Psoas muscle (tissue), 8 donors: ENCODE data around the gene RABIF. TPM values are rescaled to one million over a fixed set of nuclear protein-coding genes. Genes with fewer than 3 reads are reported as not detected.
"Not testable (repeated sequence)": the region's sequence is repeated elsewhere in the genome, so short reads cannot be mapped to it uniquely, and the experiment has no call there.

ENCODE experiments used
- ATAC-seq, 4 donors: fragments of 200-7000 bp; cut with Tn5 transposase; one replicate each; pipeline ENCODE4 v1.9.1; 2020; ENCODE audit warnings: moderate library complexity in 3 of 4, mild to moderate bottlenecking in 2 of 4
- DNase-seq, 2 donors: peaks; one replicate each; pipeline ENCODE4 v3.0.0-alpha.2; 2020
- H3K27ac ChIP-seq: fragments of 200-600 bp; one replicate; pipeline ENCODE4 v1.8.0; 2022
- H3K27me3 ChIP-seq, 3 donors: fragments of 200-600 bp in 1 of 3; one replicate each; pipeline versions ENCODE4 v1.6.1 to v1.8.0; 2013 to 2022; ENCODE audit warnings: low read length in 2 of 3, mild to moderate bottlenecking in 2 of 3, moderate library complexity in 1 of 3; ENCODE audit not compliant: insufficient read depth in 3 of 3
- H3K36me3 ChIP-seq, 2 donors: fragments of 200-600 bp in 1 of 2; one replicate each; pipeline versions ENCODE4 v1.6.1 to v1.8.0; 2013 to 2022; ENCODE audit warnings: low read depth in 1 of 2, mild to moderate bottlenecking in 1 of 2, moderate library complexity in 1 of 2; ENCODE audit not compliant: insufficient read depth in 1 of 2
- H3K4me1 ChIP-seq: fragments of 200-600 bp; one replicate; pipeline ENCODE4 v1.8.0; 2022
- H3K4me3 ChIP-seq: fragments of 200-600 bp; one replicate; pipeline ENCODE4 v1.8.0; 2022; ENCODE audit warnings: mild to moderate bottlenecking
- H3K9me3 ChIP-seq: fragments of 200-600 bp; one replicate; pipeline ENCODE4 v1.8.0; 2022
- CTCF ChIP-seq: fragments of 200-600 bp; IDR thresholded peaks from one replicate; pipeline ENCODE4 v1.8.0; 2022; ENCODE audit warnings: antibody characterized with exemption
- WGBS, 3 donors: extraction: QIAGEN DNeasy Blood & Tissue Kit; methylation state at CpG; one replicate each; pipeline versions ENCODE4 v1.1.6 to v1.1.7; 2013; 5-methylcytosine and 5-hydroxymethylcytosine counted together
- intact Hi-C, 2 donors: fragments of 100-400 bp; cut with DNase I; formaldehyde crosslinking; loops; one replicate each; pipeline versions ENCODE4 v1.11.0 to v1.14.2; 2022
- long read RNA-seq, 2 donors: library from polyadenylated mRNA; unstranded; transcript quantifications; one replicate each; pipeline ENCODE4 v2.0.0, GENCODE V29; 2021
- polyA plus RNA-seq, 3 donors: library from polyadenylated mRNA; stranded (reverse); fragments of 200-250 nt; gene quantifications; one replicate each; pipeline ENCODE4 v1.2.3, GENCODE V29; 2013
- total RNA-seq, 4 donors: library from RNA; stranded (reverse); fragmentation: NEBNext Ultra II Directional in 2 of 4; extraction: Animal tissue kit (Norgen Biotek cat#: 25700) in 2 of 4; gene quantifications; one replicate each; pipeline versions ENCODE4 v1.2.1 to v1.2.4, GENCODE V29; 2021 to 2023
- donor health status: healthy with polysubstance abuse.
- donor health status: DM: no; HTN: no; CAD: no; lungs with moderate emphysema.
- donor health status: Bipolar disorder and iron deficiency.
- donor health status: healthy.
- donor health status: DM: yes; HTN: yes; CAD: no.
- donor health status: DM: no; HTN: no; CAD: no.
- donor health status: DM: no; HTN: no; CAD: no.
- donor health status: DM: yes; HTN: yes; CAD: no.

Gene RABIF
- 1 to 10 TPM; 3.6 to 7.0 (median 5.8) TPM for total RNA-seq
- 10 to 100 TPM in 1 of 3 donors, 1 to 10 TPM in 2; 7.0 to 12.1 (median 8.5) TPM for polyA plus RNA-seq
- long read RNA-seq, donor 1, transcript RABIF-201 (2 exons, 2,430 nt), result major isoform, 5 of 5 reads
- long read RNA-seq, donor 1, partial matches to known transcripts, result 0 of 5 reads
- long read RNA-seq, donor 1, other reads (novel, unspliced or antisense), result 0 of 5 reads
- long read RNA-seq, donor 2, transcript RABIF-201 (2 exons, 2,430 nt), result major isoform, 5 of 7 reads
- long read RNA-seq, donor 2, partial matches to known transcripts, result 0 of 7 reads
- long read RNA-seq, donor 2, other reads (novel, unspliced or antisense), result 2 of 7 reads

- peak within 1 kb of the TSS; percentile 98 for H3K27ac ChIP-seq
- TF ChIP-seq CTCF, result no peak
- intact Hi-C loops, result loop anchor here in 1 of 2 donors (5.0 kb wide), 1 partner anchor 81 kb away; the partner anchor contains the start of gene KDM5B
- peaks cover 12 to 34% of the 10 kb centered on the region in 2 donors for H3K36me3 ChIP-seq
- H3K9me3 ChIP-seq, result no peaks in the 10 kb centered on the region
- ATAC-seq, result peak; percentile 98 to 99 (median 98)
- H3K4me3 ChIP-seq, result peak within 1 kb of the TSS; percentile 96
- H3K4me1 ChIP-seq, result peaks cover 14% of the 10 kb centered on the region
- H3K27me3 ChIP-seq, result no peaks in the 10 kb centered on the region
- peak; percentile 96 to 99 for DNase-seq
- WGBS, 3 donors, result 0 to 1% (median 1%) methylated on average over 74 to 84 of the region's 84 CpGs
These were observed at the start of gene RABIF for GRCh38 chr1:202888531-202889360. RABIF (minus strand) TSS chr1:202889149; CDS start chr1:202889098, 51 bp downstream.

DNA sequence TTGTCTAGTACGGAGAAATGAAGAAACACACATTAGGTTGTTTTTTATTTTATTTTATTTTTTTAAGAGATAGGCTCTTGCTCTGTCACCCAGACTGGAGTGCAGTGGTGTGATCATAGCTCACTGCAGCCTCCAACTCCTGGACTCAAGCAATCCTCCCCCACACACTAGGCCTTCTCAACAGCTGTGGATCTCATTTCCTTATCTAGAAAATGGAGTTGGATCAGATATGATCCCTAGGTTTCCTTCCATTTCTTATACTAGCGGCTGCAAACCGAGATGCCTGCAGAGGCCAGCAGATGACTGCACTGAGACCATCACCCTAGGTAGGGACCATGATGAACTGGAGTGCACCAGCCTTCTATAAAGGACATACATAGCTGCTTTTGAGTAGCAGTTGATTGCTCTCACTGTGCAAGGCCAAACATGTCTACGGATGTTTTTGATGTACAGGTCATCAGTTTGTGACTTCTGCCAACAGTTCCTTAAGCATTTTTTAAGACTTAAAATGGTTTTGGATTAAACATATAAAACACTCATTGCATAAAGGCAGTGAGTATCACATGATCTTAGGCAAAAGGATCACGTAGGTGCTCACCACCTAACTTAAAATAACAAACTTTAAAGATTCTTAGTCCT is 49.5 kb upstream of the RABIF start:
- WGBS, 3 donors, result 65 to 77% (median 65%) methylated on average over 5 of the region's 5 CpGs
- intact Hi-C loops, result no loop called here
- Histone ChIP-seq H3K27ac (no peak overlapping the region), H3K4me1 (no peaks in the 10 kb centered on the region), H3K4me3 (no peak overlapping the region), H3K36me3 (peaks cover 9 to 38% of the 10 kb centered on the region in 2 donors), H3K27me3 (no peaks in the 10 kb centered on the region), H3K9me3 (no peaks in the 10 kb centered on the region)
- no peak for TF ChIP-seq CTCF
- ATAC-seq (peak in 2 of 4 donors; percentile 40 to 56), DNase-seq (no peak)

GRCh38 chr1:202936409-202936808 is 47.5 kb upstream of the RABIF start:
- H3K4me1 ChIP-seq, ATAC-seq, H3K9me3 ChIP-seq, H3K27me3 ChIP-seq, DNase-seq, intact Hi-C loops, H3K4me3 ChIP-seq, H3K27ac ChIP-seq: not testable (repeated sequence)
- peaks cover 0 to 18% of the 10 kb centered on the region in 2 donors for H3K36me3 ChIP-seq
- 88 to 94% methylated on average over 1 of the region's 6 CpGs; no CpG with 5 or more reads in 1 of the 3 donors for WGBS, 3 donors

DNA sequence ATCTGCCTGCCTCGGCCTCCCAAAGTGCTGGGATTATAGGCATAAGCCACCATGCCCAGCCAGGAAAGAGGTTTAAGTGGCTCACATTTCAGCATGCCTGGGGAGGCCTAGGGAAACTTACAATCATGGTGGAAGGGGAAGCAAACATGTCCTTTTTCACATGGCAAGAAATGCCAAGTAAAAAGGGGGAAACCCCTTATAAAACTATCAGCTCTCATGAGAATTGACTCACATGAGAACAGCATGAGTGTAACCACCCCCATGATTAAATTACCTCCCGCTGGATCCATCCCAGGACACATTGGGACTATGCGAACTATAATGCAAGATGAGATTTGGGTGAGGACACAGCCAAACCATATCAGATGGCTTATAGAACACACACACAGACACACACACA is 46.9 kb upstream of the RABIF start:
- intact Hi-C loops, result no loop called here
- 54 to 67% (median 63%) methylated on average over 3 of the region's 3 CpGs for WGBS, 3 donors
- DNase-seq (no peak), ATAC-seq (no peak)
- Histone ChIP-seq H3K4me3 (no peak overlapping the region), H3K4me1 (no peaks in the 10 kb centered on the region), H3K27me3 (no peaks in the 10 kb centered on the region), H3K27ac (no peak overlapping the region), H3K36me3 (peaks cover 0 to 12% of the 10 kb centered on the region in 2 donors), H3K9me3 (peaks cover 5% of the 10 kb centered on the region)
- TF ChIP-seq CTCF, result no peak
